ENCODE results near the gene RNF6.

- no peak for TF ChIP-seq CTCF (IDR thresholded peaks at IDR 0.05)
- no peak for TF ChIP-seq POLR2A (IDR thresholded peaks at IDR 0.05)
Measured at GRCh38 chr13:26186995-26187394, 35.1 kb downstream of the RNF6 start.

Data from testis (tissue), 2 donors.